HG02623 (cell line): ENCODE measurements around the gene TMEM88.
A peak's percentile ranks its signal among the peaks of the same experiment; 100 is the strongest.
"Not testable (repeated sequence)": the region's sequence is repeated elsewhere in the genome, so short reads cannot be mapped to it uniquely, and the experiment has no call there.

Source experiments
- ATAC-seq: cut with Tn5 transposase; IDR thresholded peaks from one replicate; pipeline ENCODE4 v1.9.1; 2021; ENCODE audit warnings: moderate library complexity; ENCODE audit not compliant: unreplicated experiment

Gene TMEM88

GRCh38 chr17:7856011-7856810, 1.3 kb downstream of the TMEM88 start:
- ATAC-seq, result no peak

- ATAC-seq, result peak; percentile 67
Observed at GRCh38 chr17:7856811-7857712, 2.2 kb downstream of the TMEM88 start, which contains the start of gene NAA38. Gene NAA38 (minus strand): TSS chr17:7857559. CDS start chr17:7857463, 96 bp downstream.

GRCh38 chr17:7857713-7858521, 3.1 kb downstream of the TMEM88 start, which contains the start of gene CYB5D1:
Gene CYB5D1 (plus strand): TSS chr17:7858003. CDS start chr17:7858135, 132 bp downstream.
- ATAC-seq, result peak; percentile 30

- no peak for ATAC-seq
Observed at GRCh38 chr17:7858522-7858810, 3.6 kb downstream of the TMEM88 start.

GRCh38 chr17:7859028-7859427, 4.2 kb downstream of the TMEM88 start:
- ATAC-seq, result no peak

GRCh38 chr17:7862692-7863437, 8.0 kb downstream of the TMEM88 start:
- no peak for ATAC-seq

- ATAC-seq, result not testable (repeated sequence)
Observed at GRCh38 chr17:7864384-7864783, 9.5 kb downstream of the TMEM88 start.

- ATAC-seq, result no peak
Observed at GRCh38 chr17:7864995-7865650, 10.3 kb downstream of the TMEM88 start.

- ATAC-seq, result no peak
Observed at GRCh38 chr17:7867881-7868329, 13.0 kb downstream of the TMEM88 start.

GRCh38 chr17:7873051-7873450, 18.2 kb downstream of the TMEM88 start:
- ATAC-seq, result no peak

- no peak for ATAC-seq
Observed at GRCh38 chr17:7875804-7876370, 21.0 kb downstream of the TMEM88 start.

- ATAC-seq, result no peak
Observed at GRCh38 chr17:7878234-7878633, 23.4 kb downstream of the TMEM88 start.

GRCh38 chr17:7880076-7880868, 25.4 kb downstream of the TMEM88 start:
- ATAC-seq, result no peak

- ATAC-seq, result no peak
Observed at GRCh38 chr17:7881276-7882054, 26.6 kb downstream of the TMEM88 start.

GRCh38 chr17:7882068-7882467, 27.2 kb downstream of the TMEM88 start:
- ATAC-seq, result no peak

- no peak for ATAC-seq
Observed at GRCh38 chr17:7882629-7883028, 27.8 kb downstream of the TMEM88 start.

GRCh38 chr17:7883781-7884386, 29.0 kb downstream of the TMEM88 start:
- no peak for ATAC-seq
